ENCODE measurements around the gene MEIS1.

Gene MEIS1

GRCh38 chr2:66579186-66580126 lies 144.5 kb downstream of the MEIS1 start:
- DNase-seq: no peak

- no peak for DNase-seq
Measured at GRCh38 chr2:66580166-66581049, 145.5 kb downstream of the MEIS1 start.

- no peak for DNase-seq
Measured at GRCh38 chr2:66581339-66582103, 146.6 kb downstream of the MEIS1 start.

- DNase-seq: no peak
Measured at GRCh38 chr2:66582104-66582986, 147.4 kb downstream of the MEIS1 start.

GRCh38 chr2:66582987-66583880 lies 148.3 kb downstream of the MEIS1 start:
- DNase-seq: no peak

- no peak for DNase-seq
Measured at GRCh38 chr2:66583881-66584280, 149.0 kb downstream of the MEIS1 start.

- no peak for DNase-seq
Measured at GRCh38 chr2:66585587-66585986, 150.7 kb downstream of the MEIS1 start.

GRCh38 chr2:66587216-66587615 lies 152.3 kb downstream of the MEIS1 start:
- DNase-seq: no peak

- DNase-seq: no peak
Measured at GRCh38 chr2:66594001-66594400, 159.1 kb downstream of the MEIS1 start.

- DNase-seq: no peak
Measured at GRCh38 chr2:66595556-66595955, 160.6 kb downstream of the MEIS1 start.

- no peak for DNase-seq
Measured at GRCh38 chr2:66596256-66596655, 161.3 kb downstream of the MEIS1 start.

GRCh38 chr2:66601624-66602023 lies 166.7 kb downstream of the MEIS1 start:
- DNase-seq: no peak

GRCh38 chr2:66602341-66602740 lies 167.4 kb downstream of the MEIS1 start:
- no peak for DNase-seq

- no peak for DNase-seq
Measured at GRCh38 chr2:66604326-66604725, 169.4 kb downstream of the MEIS1 start.

GRCh38 chr2:66604976-66605375 lies 170.1 kb downstream of the MEIS1 start:
- DNase-seq: no peak

GRCh38 chr2:66607152-66607551 lies 172.2 kb downstream of the MEIS1 start:
- DNase-seq: no peak
